GM06990 (cell line): Measurements from ENCODE around the gene MMP11.

Experiments
- DNase-seq: peaks from one replicate; pipeline ENCODE4 v3.0.0-alpha.2; 2011; ENCODE audit not compliant: insufficient read length; ENCODE audit errors: extremely low read depth
- H3K27me3 ChIP-seq: replicated peaks from 2 replicates; pipeline ENCODE4 v1.6.0; 2011; ENCODE audit warnings: low read length; ENCODE audit not compliant: control insufficient read depth, insufficient read depth
- H3K36me3 ChIP-seq: 2 replicates; pipeline ENCODE4 v1.5.1; 2011; ENCODE audit warnings: low read length; ENCODE audit not compliant: control insufficient read depth, insufficient read depth
- H3K4me3 ChIP-seq: replicated peaks from 2 replicates; pipeline ENCODE4 v1.5.1; 2011; ENCODE audit warnings: low read depth, mild to moderate bottlenecking, control low read depth, low read length
- TF ChIP-seq, protein P1 (sequence below): IDR thresholded peaks from 2 replicates; pipeline ENCODE4 v1.5.1; 2011; ENCODE audit warnings: low read length, control low read depth, mild to moderate bottlenecking, inconsistent platforms; ENCODE audit not compliant: insufficient read depth, poor library complexity, severe bottlenecking

Gene MMP11

DNA sequence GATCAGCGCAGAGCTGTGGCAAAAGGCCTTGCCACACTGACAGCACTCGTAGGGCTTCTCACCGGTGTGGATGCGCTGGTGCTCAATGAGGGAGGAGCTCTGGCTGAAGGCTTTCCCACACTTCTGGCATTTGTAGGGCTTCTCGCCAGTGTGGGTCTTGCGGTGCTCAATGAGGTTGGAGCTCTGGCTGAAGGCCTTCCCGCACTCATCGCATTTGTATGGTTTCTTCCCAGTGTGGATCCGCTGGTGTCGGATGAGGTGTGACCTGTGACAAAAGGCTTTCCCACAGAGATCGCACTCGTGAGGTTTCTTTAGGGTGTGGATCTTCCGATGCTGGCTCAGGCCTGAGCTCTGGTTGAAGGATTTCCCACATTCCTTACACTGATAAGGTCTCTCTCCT, 28.6 kb upstream of the MMP11 start:
- Histone ChIP-seq H3K27me3 (no peaks in the 10 kb centered on the region), H3K4me3 (no peak overlapping the region), H3K36me3 (no peaks in the 10 kb centered on the region; the same call in none of the 2 replicates)
- TF ChIP-seq, protein P1, sequence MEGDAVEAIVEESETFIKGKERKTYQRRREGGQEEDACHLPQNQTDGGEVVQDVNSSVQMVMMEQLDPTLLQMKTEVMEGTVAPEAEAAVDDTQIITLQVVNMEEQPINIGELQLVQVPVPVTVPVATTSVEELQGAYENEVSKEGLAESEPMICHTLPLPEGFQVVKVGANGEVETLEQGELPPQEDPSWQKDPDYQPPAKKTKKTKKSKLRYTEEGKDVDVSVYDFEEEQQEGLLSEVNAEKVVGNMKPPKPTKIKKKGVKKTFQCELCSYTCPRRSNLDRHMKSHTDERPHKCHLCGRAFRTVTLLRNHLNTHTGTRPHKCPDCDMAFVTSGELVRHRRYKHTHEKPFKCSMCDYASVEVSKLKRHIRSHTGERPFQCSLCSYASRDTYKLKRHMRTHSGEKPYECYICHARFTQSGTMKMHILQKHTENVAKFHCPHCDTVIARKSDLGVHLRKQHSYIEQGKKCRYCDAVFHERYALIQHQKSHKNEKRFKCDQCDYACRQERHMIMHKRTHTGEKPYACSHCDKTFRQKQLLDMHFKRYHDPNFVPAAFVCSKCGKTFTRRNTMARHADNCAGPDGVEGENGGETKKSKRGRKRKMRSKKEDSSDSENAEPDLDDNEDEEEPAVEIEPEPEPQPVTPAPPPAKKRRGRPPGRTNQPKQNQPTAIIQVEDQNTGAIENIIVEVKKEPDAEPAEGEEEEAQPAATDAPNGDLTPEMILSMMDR = no peak
- no peak for DNase-seq

- Histone ChIP-seq H3K36me3 (no peaks in the 10 kb centered on the region; the same call in none of the 2 replicates), H3K27me3 (no peaks in the 10 kb centered on the region), H3K4me3 (no peak overlapping the region)
- DNase-seq = no peak
- TF ChIP-seq, protein P1 = no peak
Measured at GRCh38 chr22:23744485-23744884, 28.2 kb upstream of the MMP11 start.

GRCh38 chr22:23745791-23746190, 26.9 kb upstream of the MMP11 start:
- no peaks in the 10 kb centered on the region; the same call in none of the 2 replicates for H3K36me3 ChIP-seq
- no peak overlapping the region for H3K4me3 ChIP-seq
- TF ChIP-seq, protein P1 = no peak
- no peak for DNase-seq
- H3K27me3 ChIP-seq = no peaks in the 10 kb centered on the region

- no peak for DNase-seq
- H3K4me3 ChIP-seq = no peak overlapping the region; the same call in 1 of the 2 replicates
- no peaks in the 10 kb centered on the region for H3K36me3 ChIP-seq
- TF ChIP-seq, protein P1 = no peak
- no peaks in the 10 kb centered on the region for H3K27me3 ChIP-seq
Measured at GRCh38 chr22:23749841-23750301, 22.8 kb upstream of the MMP11 start.

DNA sequence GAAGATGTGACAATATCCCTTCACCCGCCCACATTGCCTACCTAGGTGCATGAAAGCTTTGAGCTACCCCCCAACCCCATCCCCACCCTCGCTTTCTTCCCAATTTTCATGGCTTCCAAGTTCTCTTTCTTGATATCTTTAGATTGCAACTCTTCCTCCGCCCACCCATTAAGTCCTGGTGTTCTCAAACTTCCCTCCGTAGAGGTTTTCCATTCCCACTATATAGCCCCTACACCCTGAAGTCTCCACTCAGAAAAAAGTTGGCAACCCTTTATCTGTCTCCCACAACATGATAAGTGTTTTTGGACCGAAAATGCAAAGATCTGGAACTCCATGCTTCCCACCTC, 22.3 kb upstream of the MMP11 start:
- DNase-seq = no peak
- Histone ChIP-seq H3K36me3 (no peaks in the 10 kb centered on the region), H3K27me3 (no peaks in the 10 kb centered on the region), H3K4me3 (peak overlapping the region; percentile 74)
- TF ChIP-seq, protein P1 = no peak
